ENCODE results near the gene REPS1.
A peak's percentile ranks its signal among the peaks of the same experiment; 100 is the strongest.

The REPS1 gene

DNA sequence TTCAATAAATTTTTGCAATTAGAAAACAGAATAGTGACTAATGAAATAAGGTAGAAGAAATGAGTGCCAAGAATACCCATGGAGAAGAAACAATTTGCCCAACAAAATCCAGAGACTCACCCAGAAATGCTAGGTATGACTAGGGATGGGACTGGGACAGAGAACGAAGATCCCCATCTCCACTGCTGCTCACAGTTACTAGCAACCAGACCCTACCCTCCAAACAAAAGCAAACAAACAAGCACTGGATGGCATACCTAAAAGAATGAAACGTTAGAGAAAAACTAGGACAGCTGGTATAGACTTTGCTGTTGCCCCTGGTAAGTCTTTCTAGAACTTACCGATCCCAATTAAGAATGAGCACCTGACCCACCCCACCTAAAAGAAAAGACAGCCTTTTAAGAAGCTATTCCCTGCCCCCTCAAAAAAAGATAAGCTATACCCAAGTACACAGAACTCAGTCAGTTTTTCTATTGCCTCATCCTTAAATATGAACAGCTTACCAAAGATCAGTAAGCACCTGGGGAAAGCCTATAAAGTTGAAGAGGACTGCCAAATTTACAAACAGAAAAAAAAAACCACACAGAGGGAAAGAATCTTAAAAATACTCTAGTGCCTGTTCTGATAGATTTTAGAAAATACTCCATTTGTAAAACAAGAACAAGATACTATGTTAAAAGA is 31.7 kb downstream of the REPS1 start:
- H3K36me3 ChIP-seq (ENCODE audit: control insufficient read depth in 4 of 4, insufficient read depth in 4 of 4, low read length in 3 of 4) = no peaks in the 10 kb centered on the region
- H3K9me3 ChIP-seq (ENCODE audit: control extremely low read depth in 1 of 5, control insufficient read depth in 4 of 5, insufficient read depth in 2 of 5, low read depth in 1 of 5, low read length in 4 of 5) = no peaks in the 10 kb centered on the region
- WGBS (ENCODE audit: insufficient coverage) = 100% methylated on average over 2 of the region's 3 CpGs
- H3K4me3 ChIP-seq (ENCODE audit: control insufficient read depth in 1 of 7, extremely low read depth in 1 of 7, insufficient read depth in 4 of 7, low read depth in 2 of 7, low read length in 6 of 7) = no peak overlapping the region
- CTCF ChIA-PET = interaction anchor here (1.0 kb wide), 1 partner anchor 13 kb away, joined by 4 read pairs; no protein-coding TSS in a partner anchor
- POLR2A ChIA-PET = no interaction called here
- no peak overlapping the region for H3K27ac ChIP-seq (ENCODE audit: insufficient read depth in 1 of 2, low read depth in 1 of 2, low read length in 2 of 2, poor library complexity in 1 of 2, severe bottlenecking in 2 of 2)
- no peaks in the 10 kb centered on the region for H3K27me3 ChIP-seq (replicated peaks in 2 of 5; ENCODE audit: control insufficient read depth in 4 of 5, insufficient read depth in 5 of 5, low read length in 4 of 5)
- DNase-seq = no peak
- peaks cover 0 to 22% (median 6%) of the 10 kb centered on the region in 4 experiments for H3K4me1 ChIP-seq (ENCODE audit: control extremely low read depth in 1 of 4, control insufficient read depth in 4 of 4, insufficient read depth in 4 of 4, low read length in 3 of 4)

DNA sequence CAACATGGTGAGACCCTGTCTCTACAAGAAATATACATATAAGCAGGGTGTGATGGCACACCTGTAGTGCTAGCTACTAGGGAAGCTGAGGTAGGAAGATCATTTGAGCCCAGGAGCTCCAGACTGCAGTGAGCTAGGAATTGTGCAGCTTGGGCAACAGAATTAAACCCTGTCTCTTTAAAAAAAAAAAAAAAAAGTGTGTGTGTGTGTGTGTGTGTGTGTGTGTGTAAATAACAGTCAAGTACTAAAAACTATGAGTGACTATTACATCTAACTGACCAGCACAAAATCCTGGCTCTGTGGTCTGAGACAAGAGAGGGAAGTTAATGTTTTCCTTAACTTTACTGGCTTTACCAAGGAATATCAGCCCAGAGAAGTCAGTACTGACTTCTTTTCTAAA is 32.8 kb downstream of the REPS1 start:
- no peaks in the 10 kb centered on the region for H3K36me3 ChIP-seq (ENCODE audit: control insufficient read depth in 4 of 4, insufficient read depth in 4 of 4, low read length in 3 of 4)
- no peak for DNase-seq
- H3K27me3 ChIP-seq (replicated peaks in 2 of 5; ENCODE audit: control insufficient read depth in 4 of 5, insufficient read depth in 5 of 5, low read length in 4 of 5) = no peaks in the 10 kb centered on the region
- no peak overlapping the region for H3K4me3 ChIP-seq (ENCODE audit: control insufficient read depth in 1 of 7, extremely low read depth in 1 of 7, insufficient read depth in 4 of 7, low read depth in 2 of 7, low read length in 6 of 7)
- ChIA-PET CTCF (interaction anchor here (0.6 kb wide), 1 partner anchor 31 kb away, joined by 5 read pairs; no protein-coding TSS in a partner anchor), POLR2A (no interaction called here)
- H3K4me1 ChIP-seq (ENCODE audit: control extremely low read depth in 1 of 4, control insufficient read depth in 4 of 4, insufficient read depth in 4 of 4, low read length in 3 of 4) = peaks cover 0 to 22% (median 6%) of the 10 kb centered on the region in 4 experiments
- H3K9me3 ChIP-seq (ENCODE audit: control extremely low read depth in 1 of 5, control insufficient read depth in 4 of 5, insufficient read depth in 2 of 5, low read depth in 1 of 5, low read length in 4 of 5) = no peaks in the 10 kb centered on the region
- H3K27ac ChIP-seq (ENCODE audit: insufficient read depth in 1 of 2, low read depth in 1 of 2, low read length in 2 of 2, poor library complexity in 1 of 2, severe bottlenecking in 2 of 2) = no peak overlapping the region

DNA sequence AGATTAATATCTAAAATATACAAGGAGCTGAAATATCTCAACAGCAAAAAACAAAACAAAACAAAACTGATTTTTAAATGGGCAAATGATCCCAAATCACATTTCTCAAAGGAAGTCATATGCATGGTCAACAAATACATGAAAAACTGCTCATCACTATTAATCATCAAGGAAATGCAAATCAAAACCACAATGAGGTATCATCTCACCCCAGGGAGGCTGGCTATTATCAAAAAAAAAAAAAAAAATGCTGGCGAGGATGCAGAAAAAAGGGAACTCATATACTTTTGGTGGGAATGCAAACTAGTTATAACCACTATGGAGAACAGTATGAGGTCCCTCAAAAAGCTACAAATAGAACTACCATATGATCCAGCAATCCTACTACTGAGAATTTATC is 34.6 kb downstream of the REPS1 start:
- POLR2A ChIA-PET = no interaction called here
- no CpG with 5 or more reads among the region's 1 CpG for WGBS (ENCODE audit: insufficient coverage)
- peak in 2 of 3 donors; percentile 18 to 28 for DNase-seq
- CTCF ChIA-PET = interaction anchor here (0.9 to 1.1 kb wide), 2 partner anchors 10 to 12 kb away, joined by 3 read pairs; no protein-coding TSS in a partner anchor
- Histone ChIP-seq H3K4me1 (ENCODE audit: control extremely low read depth in 1 of 4, control insufficient read depth in 4 of 4, insufficient read depth in 4 of 4, low read length in 3 of 4) (peaks cover 0 to 17% (median 3%) of the 10 kb centered on the region in 4 experiments), H3K27ac (ENCODE audit: insufficient read depth in 1 of 2, low read depth in 1 of 2, low read length in 2 of 2, poor library complexity in 1 of 2, severe bottlenecking in 2 of 2) (no peak overlapping the region), H3K4me3 (ENCODE audit: control insufficient read depth in 1 of 7, extremely low read depth in 1 of 7, insufficient read depth in 4 of 7, low read depth in 2 of 7, low read length in 6 of 7) (no peak overlapping the region), H3K36me3 (ENCODE audit: control insufficient read depth in 4 of 4, insufficient read depth in 4 of 4, low read length in 3 of 4) (no peaks in the 10 kb centered on the region), H3K9me3 (ENCODE audit: control extremely low read depth in 1 of 5, control insufficient read depth in 4 of 5, insufficient read depth in 2 of 5, low read depth in 1 of 5, low read length in 4 of 5) (no peaks in the 10 kb centered on the region), H3K27me3 (replicated peaks in 2 of 5; ENCODE audit: control insufficient read depth in 4 of 5, insufficient read depth in 5 of 5, low read length in 4 of 5) (no peaks in the 10 kb centered on the region)

DNA sequence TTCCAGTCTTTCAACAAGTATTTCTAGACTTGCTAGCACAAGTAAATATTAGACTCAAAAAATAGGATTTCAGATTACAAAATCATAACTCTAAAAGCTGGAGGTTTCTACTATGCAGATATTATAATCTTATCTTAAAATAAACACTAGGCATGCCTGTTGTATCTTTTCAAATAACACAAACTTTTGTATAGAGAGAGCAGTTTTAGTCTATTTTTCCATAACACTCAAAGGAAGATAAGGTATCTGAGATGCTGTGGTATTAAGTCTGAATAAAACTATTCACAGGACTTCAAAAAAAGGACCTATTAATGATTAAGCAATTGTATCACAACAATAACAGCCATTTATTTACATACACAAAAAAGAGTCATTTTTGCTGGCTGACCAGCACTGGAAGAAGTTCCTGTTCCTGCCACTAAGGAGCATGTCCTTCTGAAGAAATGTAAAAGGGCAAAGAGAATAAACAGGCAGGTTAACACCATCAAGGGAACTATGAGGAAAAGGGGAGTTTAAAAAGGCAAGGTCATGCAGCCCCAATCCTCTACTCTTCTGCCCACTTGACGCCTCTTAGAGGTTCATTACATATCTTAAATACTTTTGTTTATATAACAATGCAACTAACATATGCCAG is 39.4 kb downstream of the REPS1 start:
- CTCF ChIA-PET = no interaction called here
- H3K4me1 ChIP-seq (ENCODE audit: control extremely low read depth in 1 of 4, control insufficient read depth in 4 of 4, insufficient read depth in 4 of 4, low read length in 3 of 4) = peaks cover 0 to 6% (median 1%) of the 10 kb centered on the region in 4 experiments
- no peak overlapping the region for H3K4me3 ChIP-seq (ENCODE audit: control insufficient read depth in 1 of 7, extremely low read depth in 1 of 7, insufficient read depth in 4 of 7, low read depth in 2 of 7, low read length in 6 of 7)
- H3K36me3 ChIP-seq (ENCODE audit: control insufficient read depth in 4 of 4, insufficient read depth in 4 of 4, low read length in 3 of 4) = peaks cover under 1 to 23% (median 12%) of the 10 kb centered on the region in 4 experiments
- no CpG with 5 or more reads among the region's 1 CpG for WGBS (ENCODE audit: insufficient coverage)
- no peaks in the 10 kb centered on the region for H3K27me3 ChIP-seq (replicated peaks in 2 of 5; ENCODE audit: control insufficient read depth in 4 of 5, insufficient read depth in 5 of 5, low read length in 4 of 5)
- H3K27ac ChIP-seq (ENCODE audit: insufficient read depth in 1 of 2, low read depth in 1 of 2, low read length in 2 of 2, poor library complexity in 1 of 2, severe bottlenecking in 2 of 2) = no peak overlapping the region
- no peaks in the 10 kb centered on the region for H3K9me3 ChIP-seq (ENCODE audit: control extremely low read depth in 1 of 5, control insufficient read depth in 4 of 5, insufficient read depth in 2 of 5, low read depth in 1 of 5, low read length in 4 of 5)
- DNase-seq = peak in 1 of 3 donors; percentile 10
- POLR2A ChIA-PET = no interaction called here

DNA sequence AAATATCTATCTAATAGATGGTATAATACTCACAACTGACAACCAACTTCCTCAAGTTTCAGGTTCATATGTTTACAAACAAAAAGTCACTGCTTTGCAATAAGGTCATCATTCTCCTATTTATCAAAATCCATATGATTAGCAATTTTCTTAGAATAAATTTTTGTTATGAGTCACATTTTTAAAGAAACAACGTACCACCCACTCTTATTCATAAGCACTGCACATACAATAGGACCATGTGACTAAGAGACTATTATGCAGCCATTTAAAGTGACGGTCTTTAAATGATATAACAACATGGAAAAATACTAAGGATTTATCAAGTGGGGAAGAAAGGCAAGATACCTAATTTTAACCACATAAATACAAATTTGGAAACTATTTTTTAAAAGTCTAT is 40.0 kb downstream of the REPS1 start:
- POLR2A ChIA-PET = no interaction called here

DNA sequence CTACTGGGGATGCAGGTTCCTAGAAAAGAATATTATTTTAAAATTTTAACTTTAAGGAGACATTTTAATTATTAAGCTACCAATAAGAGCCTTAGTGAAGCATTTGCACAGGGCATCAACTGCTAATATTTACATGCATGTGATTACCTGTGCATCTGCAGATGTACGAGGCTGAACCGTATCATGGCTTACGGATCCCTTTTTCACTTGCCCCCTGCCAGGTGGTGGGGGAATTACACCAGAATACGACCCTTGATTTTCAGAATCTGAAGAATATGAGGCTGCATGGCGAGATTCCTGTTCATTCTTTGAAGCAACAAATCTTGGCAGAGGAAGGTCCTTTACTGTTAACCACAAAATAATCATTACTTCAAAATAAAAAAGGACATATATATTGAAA is 42.7 kb downstream of the REPS1 start:
- Histone ChIP-seq H3K4me1 (ENCODE audit: control extremely low read depth in 1 of 4, control insufficient read depth in 4 of 4, insufficient read depth in 4 of 4, low read length in 3 of 4) (peaks cover 0 to 6% (median 1%) of the 10 kb centered on the region in 4 experiments), H3K27ac (ENCODE audit: insufficient read depth in 1 of 2, low read depth in 1 of 2, low read length in 2 of 2, poor library complexity in 1 of 2, severe bottlenecking in 2 of 2) (no peak overlapping the region)
- CTCF ChIA-PET = no interaction called here

More for the DNA sequence above, 40.0 kb downstream of the REPS1 start:
- no peak overlapping the region for H3K27ac ChIP-seq (ENCODE audit: insufficient read depth in 1 of 2, low read depth in 1 of 2, low read length in 2 of 2, poor library complexity in 1 of 2, severe bottlenecking in 2 of 2)
- no peak for DNase-seq
- CTCF ChIA-PET = no interaction called here
- WGBS (ENCODE audit: insufficient coverage) = no CpG with 5 or more reads among the region's 2 CpGs
- H3K36me3 ChIP-seq (ENCODE audit: control insufficient read depth in 4 of 4, insufficient read depth in 4 of 4, low read length in 3 of 4) = peaks cover 2 to 24% (median 15%) of the 10 kb centered on the region in 4 experiments
- H3K4me1 ChIP-seq (ENCODE audit: control extremely low read depth in 1 of 4, control insufficient read depth in 4 of 4, insufficient read depth in 4 of 4, low read length in 3 of 4) = peaks cover 0 to 6% (median 1%) of the 10 kb centered on the region in 4 experiments
- no peak overlapping the region for H3K4me3 ChIP-seq (ENCODE audit: control insufficient read depth in 1 of 7, extremely low read depth in 1 of 7, insufficient read depth in 4 of 7, low read depth in 2 of 7, low read length in 6 of 7)
- no peaks in the 10 kb centered on the region for H3K9me3 ChIP-seq (ENCODE audit: control extremely low read depth in 1 of 5, control insufficient read depth in 4 of 5, insufficient read depth in 2 of 5, low read depth in 1 of 5, low read length in 4 of 5)
- H3K27me3 ChIP-seq (replicated peaks in 2 of 5; ENCODE audit: control insufficient read depth in 4 of 5, insufficient read depth in 5 of 5, low read length in 4 of 5) = no peaks in the 10 kb centered on the region

DNA sequence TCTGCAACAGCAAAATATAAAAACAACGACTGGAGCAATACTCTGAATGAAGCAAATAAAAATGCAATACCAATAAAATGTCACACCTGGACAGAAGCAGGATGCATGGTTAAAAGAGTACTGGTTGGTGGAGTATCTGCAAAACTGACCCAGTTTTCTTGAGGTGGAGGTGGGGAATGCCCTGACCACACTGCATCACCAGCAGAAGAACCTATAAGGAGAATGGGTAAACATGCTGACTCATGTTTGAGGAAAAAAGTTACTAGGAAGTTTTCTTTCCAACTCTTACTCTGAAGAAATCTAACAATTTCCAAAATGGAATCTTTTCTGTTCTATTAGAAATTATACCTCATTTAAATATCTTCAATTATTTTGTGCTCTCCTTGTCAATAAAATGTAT is 43.6 kb downstream of the REPS1 start:
- peaks cover 12 to 31% (median 21%) of the 10 kb centered on the region in 4 experiments for H3K36me3 ChIP-seq (ENCODE audit: control insufficient read depth in 4 of 4, insufficient read depth in 4 of 4, low read length in 3 of 4)
- H3K4me1 ChIP-seq (ENCODE audit: control extremely low read depth in 1 of 4, control insufficient read depth in 4 of 4, insufficient read depth in 4 of 4, low read length in 3 of 4) = peaks cover 0 to 6% (median 1%) of the 10 kb centered on the region in 4 experiments
- H3K9me3 ChIP-seq (ENCODE audit: control extremely low read depth in 1 of 5, control insufficient read depth in 4 of 5, insufficient read depth in 2 of 5, low read depth in 1 of 5, low read length in 4 of 5) = no peaks in the 10 kb centered on the region
- peak in 2 of 3 donors; percentile 45 to 46 for DNase-seq
- no peaks in the 10 kb centered on the region for H3K27me3 ChIP-seq (replicated peaks in 2 of 5; ENCODE audit: control insufficient read depth in 4 of 5, insufficient read depth in 5 of 5, low read length in 4 of 5)
- H3K27ac ChIP-seq (ENCODE audit: insufficient read depth in 1 of 2, low read depth in 1 of 2, low read length in 2 of 2, poor library complexity in 1 of 2, severe bottlenecking in 2 of 2) = no peak overlapping the region
- CTCF ChIA-PET = no interaction called here
- WGBS (ENCODE audit: insufficient coverage) = no CpG with 5 or more reads among the region's 1 CpG
- no peak overlapping the region for H3K4me3 ChIP-seq (ENCODE audit: control insufficient read depth in 1 of 7, extremely low read depth in 1 of 7, insufficient read depth in 4 of 7, low read depth in 2 of 7, low read length in 6 of 7)
- POLR2A ChIA-PET = no interaction called here

More for the DNA sequence above, 42.7 kb downstream of the REPS1 start:
- peaks cover 8 to 31% (median 19%) of the 10 kb centered on the region in 4 experiments for H3K36me3 ChIP-seq (ENCODE audit: control insufficient read depth in 4 of 4, insufficient read depth in 4 of 4, low read length in 3 of 4)
- H3K27me3 ChIP-seq (replicated peaks in 2 of 5; ENCODE audit: control insufficient read depth in 4 of 5, insufficient read depth in 5 of 5, low read length in 4 of 5) = no peaks in the 10 kb centered on the region
- DNase-seq = peak; percentile 20 to 44 (median 34)
- no peaks in the 10 kb centered on the region for H3K9me3 ChIP-seq (ENCODE audit: control extremely low read depth in 1 of 5, control insufficient read depth in 4 of 5, insufficient read depth in 2 of 5, low read depth in 1 of 5, low read length in 4 of 5)
- 96% methylated on average over 3 of the region's 5 CpGs for WGBS (ENCODE audit: insufficient coverage)
- no peak overlapping the region for H3K4me3 ChIP-seq (ENCODE audit: control insufficient read depth in 1 of 7, extremely low read depth in 1 of 7, insufficient read depth in 4 of 7, low read depth in 2 of 7, low read length in 6 of 7)
- POLR2A ChIA-PET = no interaction called here

All from common myeloid progenitor, CD34-positive (primary cell).